ENCODE measurements around the gene TSPO. TPM values are rescaled to one million over a fixed set of nuclear protein-coding genes. Genes with fewer than 3 reads are reported as not detected.

The TSPO gene
- total and polyA plus RNA-seq, 2 of the 13 experiments (the other 11 are each of a cell fraction or from before 2014, with no cell fraction given): 0.46 to 1.4 TPM

DNA sequence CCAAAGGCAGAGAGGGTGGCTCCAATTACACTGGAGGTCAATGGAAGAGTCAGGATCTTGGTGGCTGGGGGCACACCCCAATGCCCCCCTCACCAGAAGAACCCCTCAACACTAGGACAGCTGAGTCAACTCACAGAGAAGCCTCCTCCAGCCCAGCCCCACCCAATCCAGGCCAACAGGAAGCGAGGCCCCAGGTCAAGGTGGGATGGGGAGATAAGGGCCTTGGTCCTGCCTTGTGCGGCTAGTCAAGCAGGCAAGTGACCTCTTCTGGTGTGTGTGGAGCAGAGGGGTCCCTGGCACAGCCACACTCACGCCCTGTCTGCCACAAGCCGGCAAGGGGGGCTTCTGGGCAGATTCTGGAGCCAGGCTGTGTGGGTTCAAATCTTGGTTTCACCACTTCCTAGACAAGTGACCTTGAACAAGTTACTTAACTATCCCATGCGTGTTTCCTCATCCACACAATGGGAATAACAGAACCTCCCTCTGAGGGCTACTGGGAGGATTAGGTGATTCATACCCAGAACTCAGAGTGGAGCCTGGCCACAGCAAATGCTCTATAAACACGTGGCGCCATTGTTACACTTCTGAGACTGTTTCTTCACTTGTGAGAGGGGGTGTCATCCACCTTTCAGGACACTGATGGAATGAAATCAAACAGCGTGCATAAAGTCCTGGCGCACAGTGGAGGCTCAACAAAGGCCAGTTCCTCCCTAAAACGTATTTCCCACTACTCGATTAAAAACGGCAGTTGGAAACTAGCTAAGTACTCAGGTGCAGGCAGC lies 32.3 kb downstream of the TSPO start (continued):
- TF ChIP-seq GTF3A (CRISPR knock-in tag; conservative IDR thresholded peaks at IDR 0.05) (no peak), KLF16 (CRISPR knock-in tag; IDR thresholded peaks at IDR 0.05) (0 out of 4 replicates have a peak, but pooled peaks of 1 of the 2 experiments have one; percentile 30), SOX13 (IDR thresholded peaks at IDR 0.05) (no peak), SOX13 (CRISPR knock-in tag; conservative IDR thresholded peaks at IDR 0.05 in 1 of 2, IDR thresholded peaks at IDR 0.05 in 1 of 2) (peak in 1 of 2 experiments; percentile 53; a peak in 1 of 4 replicates), ZNF672 (CRISPR knock-in tag; IDR thresholded peaks at IDR 0.05) (no peak), CEBPB (IDR thresholded peaks at IDR 0.05; ENCODE audit: borderline replicate concordance, low read depth, low read length) (0 out of 2 replicates have a peak, but pooled peaks have one; percentile 21), FOSL2 (CRISPR knock-in tag; IDR thresholded peaks at IDR 0.05) (peak; percentile 63), SP1 (IDR thresholded peaks at IDR 0.05) (no peak), SP1 (CRISPR knock-in tag; IDR thresholded peaks at IDR 0.05) (no peak), HOXA3 (CRISPR knock-in tag; IDR thresholded peaks at IDR 0.05) (peak; percentile 19; the same call in 1 of the 2 replicates), ZNF558 (CRISPR knock-in tag; IDR thresholded peaks at IDR 0.05; ENCODE audit: borderline replicate concordance) (no peak), BORCS8-MEF2B (CRISPR knock-in tag; IDR thresholded peaks at IDR 0.05) (no peak), ZNF629 (CRISPR knock-in tag; conservative IDR thresholded peaks at IDR 0.05) (peak; percentile 77), NCOA1 (CRISPR knock-in tag; IDR thresholded peaks at IDR 0.05) (no peak), ATF7 (IDR thresholded peaks at IDR 0.05) (no peak), ATF7 (CRISPR knock-in tag; IDR thresholded peaks at IDR 0.05) (no peak), MEF2D (CRISPR knock-in tag; IDR thresholded peaks at IDR 0.05) (no peak), YEATS4 (CRISPR knock-in tag; IDR thresholded peaks at IDR 0.05; ENCODE audit: borderline replicate concordance) (no peak), KDM2A (CRISPR knock-in tag; IDR thresholded peaks at IDR 0.05; ENCODE audit: borderline replicate concordance, low read depth) (no peak), ZNF468 (CRISPR knock-in tag; IDR thresholded peaks at IDR 0.05) (no peak), ZEB1 (IDR thresholded peaks at IDR 0.05; ENCODE audit: insufficient replicate concordance, low read depth) (no peak), ZNF12 (CRISPR knock-in tag; IDR thresholded peaks at IDR 0.05) (no peak), SRF (IDR thresholded peaks at IDR 0.05; ENCODE audit: low read depth, low read length) (no peak)
- TF ChIP-seq, protein P1, sequence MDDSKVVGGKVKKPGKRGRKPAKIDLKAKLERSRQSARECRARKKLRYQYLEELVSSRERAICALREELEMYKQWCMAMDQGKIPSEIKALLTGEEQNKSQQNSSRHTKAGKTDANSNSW (CRISPR knock-in tag; IDR thresholded peaks at IDR 0.05; ENCODE audit: borderline replicate concordance): no peak
- TF ChIP-seq, protein P2, sequence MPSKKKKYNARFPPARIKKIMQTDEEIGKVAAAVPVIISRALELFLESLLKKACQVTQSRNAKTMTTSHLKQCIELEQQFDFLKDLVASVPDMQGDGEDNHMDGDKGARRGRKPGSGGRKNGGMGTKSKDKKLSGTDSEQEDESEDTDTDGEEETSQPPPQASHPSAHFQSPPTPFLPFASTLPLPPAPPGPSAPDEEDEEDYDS (CRISPR knock-in tag; IDR thresholded peaks at IDR 0.05): no peak
- TF ChIP-seq, protein P3, sequence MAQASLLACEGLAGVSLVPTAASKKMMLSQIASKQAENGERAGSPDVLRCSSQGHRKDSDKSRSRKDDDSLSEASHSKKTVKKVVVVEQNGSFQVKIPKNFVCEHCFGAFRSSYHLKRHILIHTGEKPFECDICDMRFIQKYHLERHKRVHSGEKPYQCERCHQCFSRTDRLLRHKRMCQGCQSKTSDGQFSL (CRISPR knock-in tag; IDR thresholded peaks at IDR 0.05): no peak
- TF ChIP-seq, protein P4, sequence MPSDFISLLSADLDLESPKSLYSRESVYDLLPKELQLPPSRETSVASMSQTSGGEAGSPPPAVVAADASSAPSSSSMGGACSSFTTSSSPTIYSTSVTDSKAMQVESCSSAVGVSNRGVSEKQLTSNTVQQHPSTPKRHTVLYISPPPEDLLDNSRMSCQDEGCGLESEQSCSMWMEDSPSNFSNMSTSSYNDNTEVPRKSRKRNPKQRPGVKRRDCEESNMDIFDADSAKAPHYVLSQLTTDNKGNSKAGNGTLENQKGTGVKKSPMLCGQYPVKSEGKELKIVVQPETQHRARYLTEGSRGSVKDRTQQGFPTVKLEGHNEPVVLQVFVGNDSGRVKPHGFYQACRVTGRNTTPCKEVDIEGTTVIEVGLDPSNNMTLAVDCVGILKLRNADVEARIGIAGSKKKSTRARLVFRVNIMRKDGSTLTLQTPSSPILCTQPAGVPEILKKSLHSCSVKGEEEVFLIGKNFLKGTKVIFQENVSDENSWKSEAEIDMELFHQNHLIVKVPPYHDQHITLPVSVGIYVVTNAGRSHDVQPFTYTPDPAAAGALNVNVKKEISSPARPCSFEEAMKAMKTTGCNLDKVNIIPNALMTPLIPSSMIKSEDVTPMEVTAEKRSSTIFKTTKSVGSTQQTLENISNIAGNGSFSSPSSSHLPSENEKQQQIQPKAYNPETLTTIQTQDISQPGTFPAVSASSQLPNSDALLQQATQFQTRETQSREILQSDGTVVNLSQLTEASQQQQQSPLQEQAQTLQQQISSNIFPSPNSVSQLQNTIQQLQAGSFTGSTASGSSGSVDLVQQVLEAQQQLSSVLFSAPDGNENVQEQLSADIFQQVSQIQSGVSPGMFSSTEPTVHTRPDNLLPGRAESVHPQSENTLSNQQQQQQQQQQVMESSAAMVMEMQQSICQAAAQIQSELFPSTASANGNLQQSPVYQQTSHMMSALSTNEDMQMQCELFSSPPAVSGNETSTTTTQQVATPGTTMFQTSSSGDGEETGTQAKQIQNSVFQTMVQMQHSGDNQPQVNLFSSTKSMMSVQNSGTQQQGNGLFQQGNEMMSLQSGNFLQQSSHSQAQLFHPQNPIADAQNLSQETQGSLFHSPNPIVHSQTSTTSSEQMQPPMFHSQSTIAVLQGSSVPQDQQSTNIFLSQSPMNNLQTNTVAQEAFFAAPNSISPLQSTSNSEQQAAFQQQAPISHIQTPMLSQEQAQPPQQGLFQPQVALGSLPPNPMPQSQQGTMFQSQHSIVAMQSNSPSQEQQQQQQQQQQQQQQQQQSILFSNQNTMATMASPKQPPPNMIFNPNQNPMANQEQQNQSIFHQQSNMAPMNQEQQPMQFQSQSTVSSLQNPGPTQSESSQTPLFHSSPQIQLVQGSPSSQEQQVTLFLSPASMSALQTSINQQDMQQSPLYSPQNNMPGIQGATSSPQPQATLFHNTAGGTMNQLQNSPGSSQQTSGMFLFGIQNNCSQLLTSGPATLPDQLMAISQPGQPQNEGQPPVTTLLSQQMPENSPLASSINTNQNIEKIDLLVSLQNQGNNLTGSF (CRISPR knock-in tag; IDR thresholded peaks at IDR 0.05): no peak

Data from HepG2 (cell line).